GM12864 (cell line): ENCODE results near the gene NEK2.

Experiments used
- DNase-seq: peaks from one replicate; pipeline ENCODE4 v3.0.0-alpha.2; 2011; ENCODE audit warnings: low read depth
- H3K4me3 ChIP-seq: 2 replicates; pipeline ENCODE4 v1.5.1; 2011; ENCODE audit warnings: mild to moderate bottlenecking, low read depth, low read length, control low read depth
- TF ChIP-seq, protein P1 (sequence below): IDR thresholded peaks from 2 replicates; pipeline ENCODE4 v1.5.1; 2011; ENCODE audit warnings: low read depth, mild to moderate bottlenecking, moderate library complexity, low read length, control low read depth, inconsistent platforms; ENCODE audit errors: missing control alignments

NEK2 gene

DNA sequence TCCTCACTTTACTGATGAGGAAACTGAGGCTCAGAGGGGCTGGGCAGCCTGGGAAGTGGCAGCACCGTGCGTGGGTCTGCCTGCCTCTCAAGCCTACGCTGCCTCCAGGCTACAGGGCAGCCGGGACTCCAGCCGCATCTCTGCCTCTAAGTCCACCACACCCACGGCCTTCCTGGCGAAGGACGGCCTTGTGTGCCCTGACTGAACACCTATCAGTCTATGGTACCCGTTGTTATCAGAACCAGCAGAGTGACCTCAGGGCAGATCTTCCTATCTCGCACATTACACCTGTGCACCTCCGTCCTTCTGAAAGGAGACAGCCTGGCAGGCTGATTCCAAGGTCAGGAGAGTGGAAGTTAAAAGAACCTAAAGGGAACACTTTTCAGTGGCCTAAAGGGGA is 60.8 kb downstream of the NEK2 start:
- DNase-seq, result no peak
- H3K4me3 ChIP-seq, result no peak overlapping the region
- TF ChIP-seq, protein P1, sequence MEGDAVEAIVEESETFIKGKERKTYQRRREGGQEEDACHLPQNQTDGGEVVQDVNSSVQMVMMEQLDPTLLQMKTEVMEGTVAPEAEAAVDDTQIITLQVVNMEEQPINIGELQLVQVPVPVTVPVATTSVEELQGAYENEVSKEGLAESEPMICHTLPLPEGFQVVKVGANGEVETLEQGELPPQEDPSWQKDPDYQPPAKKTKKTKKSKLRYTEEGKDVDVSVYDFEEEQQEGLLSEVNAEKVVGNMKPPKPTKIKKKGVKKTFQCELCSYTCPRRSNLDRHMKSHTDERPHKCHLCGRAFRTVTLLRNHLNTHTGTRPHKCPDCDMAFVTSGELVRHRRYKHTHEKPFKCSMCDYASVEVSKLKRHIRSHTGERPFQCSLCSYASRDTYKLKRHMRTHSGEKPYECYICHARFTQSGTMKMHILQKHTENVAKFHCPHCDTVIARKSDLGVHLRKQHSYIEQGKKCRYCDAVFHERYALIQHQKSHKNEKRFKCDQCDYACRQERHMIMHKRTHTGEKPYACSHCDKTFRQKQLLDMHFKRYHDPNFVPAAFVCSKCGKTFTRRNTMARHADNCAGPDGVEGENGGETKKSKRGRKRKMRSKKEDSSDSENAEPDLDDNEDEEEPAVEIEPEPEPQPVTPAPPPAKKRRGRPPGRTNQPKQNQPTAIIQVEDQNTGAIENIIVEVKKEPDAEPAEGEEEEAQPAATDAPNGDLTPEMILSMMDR, result no peak

DNA sequence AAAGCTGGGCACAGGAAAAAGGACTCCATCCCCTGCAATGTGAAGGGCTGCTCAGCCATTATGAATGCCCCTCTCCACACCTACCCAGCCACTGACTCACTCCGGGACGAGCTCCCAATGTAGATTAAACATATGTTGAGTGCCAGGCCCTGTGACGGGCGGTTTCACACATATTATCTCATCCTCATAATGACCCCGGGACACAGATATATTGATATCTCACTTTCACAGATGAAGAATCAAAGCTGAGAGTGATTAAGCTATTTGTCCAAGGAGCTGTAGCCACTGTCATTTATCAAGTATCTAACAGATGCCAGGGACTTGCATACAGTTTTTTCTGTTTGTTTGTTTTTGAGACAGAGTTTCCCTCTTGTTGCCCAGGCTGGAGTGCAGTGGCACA is 61.5 kb downstream of the NEK2 start:
- TF ChIP-seq, protein P1, result no peak
- no peak overlapping the region for H3K4me3 ChIP-seq
- DNase-seq, result no peak

DNA sequence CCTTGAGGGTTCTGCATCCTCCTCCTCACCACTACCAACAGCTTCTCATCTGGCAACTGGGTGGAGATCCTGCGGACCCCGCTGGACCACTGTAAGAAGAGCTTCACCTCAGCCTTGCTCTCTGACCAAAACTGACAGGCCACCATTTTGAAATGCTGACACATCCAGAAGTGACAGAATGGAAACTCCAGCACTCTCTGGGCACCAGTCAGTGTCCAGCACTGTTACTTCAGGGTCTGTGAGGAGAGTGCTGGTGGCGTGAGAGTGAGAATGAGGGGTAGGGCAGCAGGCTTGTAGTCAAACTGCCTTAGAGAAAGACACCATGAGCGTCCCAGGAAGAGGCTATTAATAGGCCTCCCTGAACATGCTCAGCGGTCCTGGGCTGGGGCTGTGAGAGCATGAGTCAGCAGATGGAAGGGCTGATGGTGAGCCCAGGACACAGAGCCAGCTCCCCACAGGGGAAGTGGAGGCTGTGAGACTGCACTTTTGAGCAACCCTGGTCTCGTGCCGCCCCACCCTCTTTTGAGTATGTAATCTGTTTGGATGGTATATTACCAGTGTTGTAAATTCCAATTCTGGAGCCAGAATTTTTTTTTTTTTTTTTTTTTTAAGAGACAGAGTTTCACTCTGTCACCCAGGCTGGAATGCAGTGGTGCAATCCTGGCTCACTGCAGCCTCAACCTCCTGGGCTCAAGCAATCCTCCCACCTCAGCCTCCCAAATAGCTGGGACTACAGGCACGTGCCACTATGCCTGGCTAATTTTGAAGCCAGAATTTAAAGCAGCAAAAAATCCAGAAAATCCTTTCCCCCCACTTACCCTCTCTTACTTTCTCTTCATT is 62.1 kb downstream of the NEK2 start:
- TF ChIP-seq, protein P1, result no peak
- H3K4me3 ChIP-seq, result no peak overlapping the region
- DNase-seq, result no peak

DNA sequence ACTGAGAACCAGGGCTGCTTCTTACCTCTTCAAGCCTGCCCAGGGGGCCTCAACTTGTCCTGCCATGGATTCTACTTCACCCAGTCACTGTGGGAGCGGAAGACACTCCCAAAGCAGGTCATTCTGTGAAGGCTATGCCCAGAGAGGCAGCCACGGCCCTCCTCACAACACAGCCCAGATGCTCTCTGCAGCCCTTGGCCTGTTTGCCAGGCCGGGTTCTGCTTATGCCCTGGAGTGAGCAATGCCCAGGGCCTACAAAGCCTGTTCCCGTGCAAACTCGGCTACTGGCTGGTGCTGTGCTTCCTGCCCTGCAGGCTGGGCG is 62.7 kb downstream of the NEK2 start:
- DNase-seq, result no peak
- TF ChIP-seq, protein P1, result no peak
- H3K4me3 ChIP-seq, result no peak overlapping the region
